H9 (cell line): ENCODE results near the gene MAPK4. TPM values are rescaled to one million over a fixed set of nuclear protein-coding genes. Genes with fewer than 3 reads are reported as not detected.

Source experiments
- DNase-seq: peaks from one replicate; pipeline ENCODE4 v3.0.0-alpha.2; 2017
- H2AFZ ChIP-seq: one replicate; pipeline ENCODE4 v1.6.1; 2013; ENCODE audit warnings: mild to moderate bottlenecking, low read length, control low read depth, moderate library complexity
- H2AK5ac ChIP-seq: 2 replicates; pipeline ENCODE4 v1.6.1; 2013; ENCODE audit warnings: low read length, control low read depth, mixed read lengths; ENCODE audit not compliant: insufficient read length
- H2BK120ac ChIP-seq: one replicate; pipeline ENCODE4 v1.6.1; 2013; ENCODE audit warnings: low read depth, mild to moderate bottlenecking, low read length, control low read depth, inconsistent platforms; ENCODE audit not compliant: poor library complexity, severe bottlenecking
- H2BK12ac ChIP-seq: 2 replicates; pipeline ENCODE4 v1.6.1; 2013; ENCODE audit warnings: low read length, control low read depth, mixed read lengths, low read depth; ENCODE audit not compliant: insufficient read length
- H2BK15ac ChIP-seq: 2 replicates; pipeline ENCODE4 v1.6.1; 2013; ENCODE audit warnings: low read depth, low read length, control low read depth
- H2BK20ac ChIP-seq: one replicate; pipeline ENCODE4 v1.6.1; 2013; ENCODE audit warnings: low read depth, mild to moderate bottlenecking, low read length, control low read depth, inconsistent platforms; ENCODE audit not compliant: poor library complexity, severe bottlenecking
- H2BK5ac ChIP-seq: 2 replicates; pipeline ENCODE4 v1.6.1; 2013; ENCODE audit warnings: low read length, control low read depth, mixed read lengths; ENCODE audit not compliant: insufficient read length
- H3K14ac ChIP-seq: 2 replicates; pipeline ENCODE4 v1.6.1; 2013; ENCODE audit warnings: low read length, control low read depth; ENCODE audit not compliant: insufficient read depth
- H3K18ac ChIP-seq: 2 replicates; pipeline ENCODE4 v1.6.1; 2013; ENCODE audit warnings: low read depth, mild to moderate bottlenecking, mixed read lengths, low read length, control low read depth; ENCODE audit not compliant: insufficient read length
- H3K23ac ChIP-seq: 2 replicates; pipeline ENCODE4 v1.6.1; 2013; ENCODE audit warnings: low read length, control low read depth, mixed read lengths, low read depth; ENCODE audit not compliant: insufficient read length
- H3K23me2 ChIP-seq: 2 replicates; pipeline ENCODE4 v1.6.1; 2013; ENCODE audit warnings: low read depth, mild to moderate bottlenecking, mixed read lengths, low read length, control low read depth; ENCODE audit not compliant: insufficient read length, poor library complexity, severe bottlenecking
- H3K27ac ChIP-seq: 2 replicates; pipeline ENCODE4 v1.5.1; 2013; ENCODE audit warnings: low read length, control low read depth, mixed read lengths, low read depth; ENCODE audit not compliant: insufficient read length
- H3K27me3 ChIP-seq: 2 replicates; pipeline ENCODE4 v1.6.1; 2013; ENCODE audit warnings: low read length, control low read depth, inconsistent platforms; ENCODE audit not compliant: insufficient read depth
- H3K4ac ChIP-seq: 2 replicates; pipeline ENCODE4 v1.6.1; 2013; ENCODE audit warnings: low read depth, mild to moderate bottlenecking, control low read depth, inconsistent platforms, low read length, moderate library complexity
- H3K4me1 ChIP-seq: 2 replicates; pipeline ENCODE4 v1.6.1; 2013; ENCODE audit warnings: low read length, control low read depth, inconsistent platforms; ENCODE audit not compliant: insufficient read depth
- H3K4me2 ChIP-seq: 2 replicates; pipeline ENCODE4 v1.6.1; 2013; ENCODE audit warnings: low read length, control low read depth, mixed read lengths; ENCODE audit not compliant: insufficient read length, insufficient read depth
- H3K56ac ChIP-seq: 2 replicates; pipeline ENCODE4 v1.6.1; 2013; ENCODE audit warnings: low read depth, mild to moderate bottlenecking, mixed read lengths, low read length, control low read depth; ENCODE audit not compliant: insufficient read length
- H3K79me1 ChIP-seq: 2 replicates; pipeline ENCODE4 v1.6.1; 2013; ENCODE audit warnings: low read depth, mild to moderate bottlenecking, moderate library complexity, low read length, control low read depth, inconsistent platforms; ENCODE audit not compliant: insufficient read depth, poor library complexity, severe bottlenecking
- H3K79me2 ChIP-seq: 2 replicates; pipeline ENCODE4 v1.6.1; 2013; ENCODE audit warnings: low read length, control low read depth, inconsistent platforms; ENCODE audit not compliant: insufficient read depth
- H3K9ac ChIP-seq: 2 replicates; pipeline ENCODE4 v1.6.1; 2013; ENCODE audit warnings: low read length, control low read depth, mixed read lengths; ENCODE audit not compliant: insufficient read length; ENCODE audit errors: extremely low read depth
- H3K9me3 ChIP-seq: one replicate; pipeline ENCODE4 v1.6.1; 2013; ENCODE audit warnings: low read depth, low read length, inconsistent platforms; ENCODE audit not compliant: control insufficient read depth
- H3T11ph ChIP-seq: one replicate; pipeline ENCODE4 v1.6.1; 2013; ENCODE audit warnings: mild to moderate bottlenecking, low read length, control low read depth, inconsistent platforms
- H4K20me1 ChIP-seq: one replicate; pipeline ENCODE4 v1.6.1; 2013; ENCODE audit not compliant: control insufficient read depth, insufficient read length, insufficient read depth
- H4K5ac ChIP-seq: 2 replicates; pipeline ENCODE4 v1.6.1; 2013; ENCODE audit warnings: low read depth, mild to moderate bottlenecking, mixed read lengths, low read length, control low read depth; ENCODE audit not compliant: insufficient read length
- H4K8ac ChIP-seq: replicated peaks from 2 replicates; pipeline ENCODE4 v1.6.1; 2013; ENCODE audit warnings: low read length, control low read depth, mixed read lengths, low read depth; ENCODE audit not compliant: insufficient read length
- H4K91ac ChIP-seq: 2 replicates; pipeline ENCODE4 v1.6.1; 2013; ENCODE audit warnings: low read depth, mild to moderate bottlenecking, moderate library complexity, mixed read lengths, low read length, control low read depth; ENCODE audit not compliant: insufficient read length
- H3K27ac Mint-ChIP-seq, 3 experiments: 2 replicates in 2 of 3; 3 replicates in 1 of 3; pipeline ENCODE4 v1.8.0; 2020 to 2021; ENCODE audit warnings: mixed read lengths in 3 of 3, mild to moderate bottlenecking in 1 of 3, moderate library complexity in 1 of 3
- H3K27me3 Mint-ChIP-seq: 2 replicates; pipeline ENCODE4 v1.8.0; 2021; ENCODE audit warnings: low read depth, mild to moderate bottlenecking, moderate library complexity, mixed read lengths
- H3K36me3 Mint-ChIP-seq, 3 experiments: 2 replicates in 2 of 3; 3 replicates in 1 of 3; pipeline ENCODE4 v1.8.0; 2020 to 2021; ENCODE audit warnings: low read depth in 3 of 3, mixed read lengths in 3 of 3; ENCODE audit not compliant: insufficient read depth in 1 of 3
- H3K4me1 Mint-ChIP-seq, 2 experiments: 2 replicates each; pipeline ENCODE4 v1.8.0; 2020; ENCODE audit warnings: mixed read lengths in 2 of 2
- H3K4me3 Mint-ChIP-seq, 2 experiments: 2 replicates in 1 of 2; 3 replicates in 1 of 2; pipeline ENCODE4 v1.8.0; 2020 to 2021; ENCODE audit warnings: mild to moderate bottlenecking in 2 of 2, mixed read lengths in 2 of 2, moderate library complexity in 1 of 2
- H3K9me3 Mint-ChIP-seq, 2 experiments: 2 replicates in 1 of 2; 3 replicates in 1 of 2; pipeline ENCODE4 v1.8.0; 2020; ENCODE audit warnings: mild to moderate bottlenecking in 2 of 2, mixed read lengths in 2 of 2, moderate library complexity in 1 of 2
- CTCF ChIP-seq: fragments of 200-600 bp; sonication (generic); conservative IDR thresholded peaks from 3 replicates; pipeline ENCODE4 v1.8.0; 2021; ENCODE audit warnings: antibody characterized with exemption, mild to moderate bottlenecking
- WGBS: extraction: QIAGEN DNeasy Blood & Tissue Kit; methylation state at CpG from one replicate; pipeline ENCODE4 v1.1.7; 2013; ENCODE audit warnings: missing lambda C conversion rate, low lambda C conversion rate, mixed read lengths; ENCODE audit not compliant: insufficient read length; ENCODE audit errors: extremely low coverage; 5-methylcytosine and 5-hydroxymethylcytosine counted together
- total RNA-seq: library from RNA; stranded (reverse); gene quantifications from 2 replicates; pipeline ENCODE4 v1.2.1, GENCODE V29; 2021

Gene MAPK4
- total RNA-seq, 1 experiment from 2014 or later, result 1.6 TPM

DNA sequence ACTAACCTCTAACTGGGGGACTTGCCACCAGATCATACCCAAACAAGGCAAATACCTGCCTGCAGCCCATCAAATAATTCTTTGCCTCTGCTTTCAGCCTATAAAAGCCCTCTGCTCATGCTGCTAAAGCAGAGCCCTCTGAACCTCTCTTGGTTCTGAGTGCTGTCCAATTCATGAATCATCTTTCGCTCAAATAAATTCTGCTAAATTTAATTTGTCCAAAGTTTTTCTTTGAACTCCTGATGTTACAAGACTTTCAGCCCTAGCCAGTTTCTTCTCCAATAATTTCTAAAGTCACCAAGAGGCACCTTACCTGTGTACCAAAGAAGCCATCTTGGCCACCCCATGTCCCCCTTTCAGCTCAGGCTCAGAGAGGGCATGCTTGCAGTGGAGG lies 188.0 kb downstream of the MAPK4 start:
- H2AFZ ChIP-seq, result no peak overlapping the region
- H3K27ac ChIP-seq, result no peak overlapping the region
- H4K20me1 ChIP-seq, result no peaks in the 10 kb centered on the region
- peaks cover 11% of the 10 kb centered on the region for H3K27me3 Mint-ChIP-seq
- no peak overlapping the region for H3K23ac ChIP-seq
- H2BK20ac ChIP-seq, result no peak overlapping the region
- no peak overlapping the region for H3K4me3 Mint-ChIP-seq
- no peak overlapping the region for H2BK15ac ChIP-seq
- no peak overlapping the region for H2BK12ac ChIP-seq
- H3K9me3 Mint-ChIP-seq, result peaks cover 3 to 6% of the 10 kb centered on the region in 2 experiments; a peak in 4 of 5 replicates
- no peak overlapping the region for H3K4ac ChIP-seq
- no peak overlapping the region for H3K9ac ChIP-seq
- no peak overlapping the region for H4K8ac ChIP-seq
- no peak overlapping the region for H2BK5ac ChIP-seq
- H4K5ac ChIP-seq, result no peak overlapping the region
- no peak for DNase-seq
- peaks cover 8% of the 10 kb centered on the region; the same call in 1 of the 2 replicates for H3K4me1 ChIP-seq
- no peak overlapping the region for H3K4me2 ChIP-seq
- H3K27ac Mint-ChIP-seq, result peak overlapping the region in 1 of 3 experiments; percentile 81; a peak in 3 of 7 replicates
- no peak overlapping the region for H2AK5ac ChIP-seq
- H3T11ph ChIP-seq, result no peak overlapping the region
- H3K14ac ChIP-seq, result peak overlapping the region; percentile 49
- no peak overlapping the region for H3K56ac ChIP-seq
- H2BK120ac ChIP-seq, result no peak overlapping the region
- H4K91ac ChIP-seq, result peak overlapping the region; percentile 26
- no peaks in the 10 kb centered on the region for H3K79me1 ChIP-seq
- no peaks in the 10 kb centered on the region for H3K9me3 ChIP-seq
- H3K27me3 ChIP-seq, result no peaks in the 10 kb centered on the region
- H3K79me2 ChIP-seq, result no peaks in the 10 kb centered on the region
- H3K23me2 ChIP-seq, result no peaks in the 10 kb centered on the region
- no peak for TF ChIP-seq CTCF
- no CpG with 5 or more reads among the region's 1 CpG for WGBS
- no peak overlapping the region for H3K18ac ChIP-seq
- H3K36me3 Mint-ChIP-seq, result peaks cover 5 to 7% (median 5%) of the 10 kb centered on the region in 3 experiments; a peak in 4 of 7 replicates
- peaks cover 36 to 38% of the 10 kb centered on the region in 2 experiments for H3K4me1 Mint-ChIP-seq
